Fibroblast of lung (primary cell): ENCODE results near the gene AGBL4.

Source experiments
- CTCF ChIP-seq, 2 donors: IDR thresholded peaks in 1 of 2; conservative IDR thresholded peaks in 1 of 2; 1 replicate in 1 of 2; 2 replicates in 1 of 2; pipeline ENCODE4 v1.5.1; 2011 to 2012; ENCODE audit warnings: low read length in 2 of 2, control low read depth in 1 of 2, inconsistent platforms in 1 of 2, low read depth in 1 of 2, mild to moderate bottlenecking in 1 of 2
- EZH2 ChIP-seq: IDR thresholded peaks from 2 replicates; pipeline ENCODE4 v1.5.1; 2012; ENCODE audit warnings: low read length, control low read depth, mild to moderate bottlenecking; ENCODE audit errors: missing control alignments

- TF ChIP-seq CTCF (conservative IDR thresholded peaks at IDR 0.05 in 1 of 2, IDR thresholded peaks at IDR 0.05 in 1 of 2; ENCODE audit: low read depth in 1 of 2, low read length in 2 of 2) (no peak), EZH2 (no peak)
Measured at GRCh38 chr1:48527051-48527450, 1496.7 kb downstream of the AGBL4 start.
